HG03432 (cell line): ENCODE data around the gene MMEL1.
"Not testable (repeated sequence)": the region's sequence is repeated elsewhere in the genome, so short reads cannot be mapped to it uniquely, and the experiment has no call there.

Experiments
- ATAC-seq: cut with Tn5 transposase; IDR thresholded peaks from one replicate; pipeline ENCODE4 v1.9.1; 2021; ENCODE audit warnings: mild to moderate bottlenecking, moderate library complexity; ENCODE audit not compliant: unreplicated experiment

The MMEL1 gene

DNA sequence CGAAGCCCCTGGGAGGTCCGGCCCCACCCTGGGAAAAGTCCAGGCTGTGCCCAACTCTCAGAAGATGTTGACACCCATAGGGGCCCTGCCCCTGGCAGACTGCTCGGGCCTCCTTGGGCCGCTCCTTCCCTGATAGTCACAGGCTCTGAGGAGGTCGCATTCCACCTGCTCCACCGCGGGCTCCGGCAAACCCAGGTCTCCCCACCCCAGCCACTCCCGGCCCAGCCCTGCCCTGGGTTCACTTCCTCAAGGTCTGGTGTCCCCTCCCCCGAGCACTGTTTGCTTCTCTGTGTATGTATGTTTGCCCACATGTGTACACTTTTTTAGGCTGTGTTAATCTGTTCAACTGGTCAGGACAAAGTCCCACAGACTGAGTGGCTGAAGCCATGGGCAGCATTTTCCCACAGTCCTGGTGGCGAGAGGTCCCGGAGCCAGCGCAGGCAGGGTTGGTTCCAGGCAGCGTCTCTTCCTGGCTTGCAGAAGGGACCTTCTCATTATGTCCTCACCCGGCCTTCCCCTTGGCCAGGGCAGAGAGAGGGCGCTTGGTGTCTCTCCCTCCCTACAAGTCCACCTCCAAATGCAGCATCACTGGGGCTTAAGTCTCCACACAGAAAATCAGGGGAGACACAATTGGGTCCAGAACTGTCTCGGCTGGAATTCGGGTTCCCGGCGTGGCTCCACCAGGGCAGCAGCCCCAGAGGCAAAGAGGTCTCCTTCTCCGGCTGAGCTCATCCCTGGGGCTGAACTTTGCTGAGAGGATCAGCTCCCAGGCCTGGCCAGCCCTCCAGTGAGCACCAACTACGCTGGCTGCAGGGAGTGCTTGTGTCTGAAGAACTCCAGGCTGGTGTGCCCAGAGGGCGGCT is 56.8 kb downstream of the MMEL1 start:
- ATAC-seq: no peak

DNA sequence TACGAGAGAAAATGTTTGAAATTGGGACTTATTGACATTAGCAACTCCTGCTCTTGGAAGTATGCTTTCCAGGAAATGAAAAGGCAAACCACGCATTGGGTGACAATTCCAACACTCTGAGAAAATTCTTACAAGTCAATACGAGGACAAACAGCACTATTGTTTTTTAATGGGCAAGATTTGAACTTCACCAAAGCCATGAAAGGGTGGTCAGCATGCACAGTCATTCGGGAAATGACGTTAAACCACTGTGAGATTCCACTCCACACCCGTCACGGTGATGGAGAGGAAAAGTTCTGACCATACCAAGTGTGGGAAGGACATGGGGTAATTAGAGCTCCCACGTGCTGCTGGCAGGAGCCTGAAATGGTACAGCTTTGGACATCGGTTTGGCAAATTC is 58.5 kb downstream of the MMEL1 start:
- ATAC-seq: no peak

DNA sequence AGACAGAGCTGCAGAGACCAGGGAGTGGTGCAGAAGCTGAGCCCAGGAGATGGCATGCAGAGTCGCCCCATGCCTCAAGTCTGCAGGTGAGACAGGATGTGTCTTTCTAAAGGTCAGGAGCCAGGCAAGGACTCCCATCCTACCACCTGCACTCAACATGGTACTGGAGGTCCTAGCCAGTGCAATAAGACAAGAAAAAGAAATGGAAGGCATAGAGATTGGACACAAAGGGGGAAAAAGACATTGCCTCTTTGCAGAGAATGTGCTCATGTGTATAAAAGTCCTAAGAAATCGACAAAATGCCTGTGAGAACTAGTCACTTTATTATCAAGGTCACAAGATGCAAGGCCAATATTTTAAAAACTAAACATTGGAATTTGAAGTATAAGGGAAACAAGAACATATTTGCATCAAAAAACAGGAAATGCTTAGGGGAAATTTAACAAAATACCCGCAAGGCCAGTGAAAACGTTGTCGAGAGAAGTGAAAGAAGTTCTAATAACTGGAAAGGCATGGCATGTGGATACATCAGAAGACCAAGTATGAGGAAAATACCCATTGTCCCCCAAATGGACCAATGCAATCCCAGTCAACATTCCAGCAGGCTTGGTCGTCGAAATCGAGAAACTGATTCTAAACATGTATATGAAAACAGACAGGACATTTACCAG is 59.4 kb downstream of the MMEL1 start:
- no peak for ATAC-seq

DNA sequence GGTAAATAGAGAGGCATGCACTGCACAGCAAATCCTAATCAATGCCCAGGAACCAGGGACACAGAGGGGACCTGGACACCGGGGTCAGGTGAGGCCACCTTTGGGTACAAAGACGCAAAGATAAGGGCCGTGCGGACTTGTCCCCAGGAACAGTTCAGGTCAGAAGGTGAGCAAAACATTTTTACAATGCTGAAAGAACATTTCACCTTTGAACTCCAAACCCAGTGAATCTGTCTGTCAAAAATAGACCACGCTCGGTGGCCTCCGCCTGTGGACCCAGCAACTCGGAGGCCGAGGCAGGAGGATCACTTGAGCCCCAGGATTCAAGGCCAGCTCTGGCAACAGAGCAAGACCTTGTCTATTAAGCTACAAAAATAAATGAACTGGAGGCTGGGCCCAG is 61.5 kb downstream of the MMEL1 start:
- no peak for ATAC-seq

DNA sequence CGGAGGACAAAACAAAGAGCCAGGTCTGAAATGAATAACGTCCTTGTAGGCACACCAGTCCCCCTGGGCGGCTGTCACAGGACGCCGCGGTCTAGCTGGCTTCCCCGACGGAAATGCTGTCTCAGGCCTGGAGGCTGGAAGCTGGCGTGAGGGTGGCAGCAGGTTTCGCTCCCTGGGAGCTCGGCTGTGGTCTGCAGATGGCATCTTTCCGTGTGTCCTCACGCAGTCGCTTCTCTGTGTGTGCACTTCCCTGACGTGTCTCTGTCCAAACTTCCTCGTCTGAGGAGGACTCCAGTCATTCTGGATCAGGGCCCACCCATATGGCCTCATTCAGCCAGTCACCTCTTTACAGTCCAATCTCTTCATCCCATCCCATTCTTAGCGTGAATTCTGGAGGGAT is 62.5 kb downstream of the MMEL1 start:
- no peak for ATAC-seq

DNA sequence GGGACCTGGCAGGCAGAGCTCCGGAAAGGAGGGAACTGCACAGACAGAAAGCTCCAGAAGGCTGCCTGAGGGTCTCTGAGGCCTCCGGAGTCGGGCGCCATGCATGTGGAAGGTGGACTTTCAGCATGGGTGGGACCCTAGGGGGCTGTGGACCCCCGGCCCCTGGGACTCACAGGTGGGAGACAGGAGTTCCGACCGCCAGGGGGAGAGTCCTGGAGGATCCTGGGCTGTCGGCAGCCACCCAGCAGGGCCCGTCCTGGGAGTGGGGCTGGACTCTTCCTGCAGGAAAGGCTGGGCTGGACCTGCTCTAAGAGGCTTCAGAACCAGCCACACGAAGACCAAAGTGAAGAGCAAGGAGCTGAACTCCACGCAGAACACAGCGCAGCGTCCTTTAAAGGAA is 63.1 kb downstream of the MMEL1 start:
- ATAC-seq: not testable (repeated sequence)

DNA sequence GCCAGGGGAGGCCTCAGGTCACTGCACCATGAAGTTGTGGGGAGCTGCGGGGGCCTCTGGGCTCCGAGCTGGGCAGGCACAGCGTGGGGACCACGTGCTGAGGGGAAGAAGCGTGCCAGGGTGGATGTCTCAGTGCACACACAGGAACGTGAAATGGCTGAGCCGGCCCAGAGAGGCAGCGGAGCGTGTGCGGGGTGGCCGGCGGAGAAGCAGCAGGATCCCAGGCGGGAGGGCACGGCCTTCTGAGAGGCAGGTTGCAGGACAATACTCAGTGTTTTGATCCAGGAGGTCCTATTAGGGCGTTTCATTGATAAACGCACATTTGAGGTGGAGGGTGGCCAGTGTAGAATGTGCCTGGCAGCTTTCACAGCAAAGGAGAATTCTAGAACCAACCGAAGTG is 63.8 kb downstream of the MMEL1 start:
- no peak for ATAC-seq

DNA sequence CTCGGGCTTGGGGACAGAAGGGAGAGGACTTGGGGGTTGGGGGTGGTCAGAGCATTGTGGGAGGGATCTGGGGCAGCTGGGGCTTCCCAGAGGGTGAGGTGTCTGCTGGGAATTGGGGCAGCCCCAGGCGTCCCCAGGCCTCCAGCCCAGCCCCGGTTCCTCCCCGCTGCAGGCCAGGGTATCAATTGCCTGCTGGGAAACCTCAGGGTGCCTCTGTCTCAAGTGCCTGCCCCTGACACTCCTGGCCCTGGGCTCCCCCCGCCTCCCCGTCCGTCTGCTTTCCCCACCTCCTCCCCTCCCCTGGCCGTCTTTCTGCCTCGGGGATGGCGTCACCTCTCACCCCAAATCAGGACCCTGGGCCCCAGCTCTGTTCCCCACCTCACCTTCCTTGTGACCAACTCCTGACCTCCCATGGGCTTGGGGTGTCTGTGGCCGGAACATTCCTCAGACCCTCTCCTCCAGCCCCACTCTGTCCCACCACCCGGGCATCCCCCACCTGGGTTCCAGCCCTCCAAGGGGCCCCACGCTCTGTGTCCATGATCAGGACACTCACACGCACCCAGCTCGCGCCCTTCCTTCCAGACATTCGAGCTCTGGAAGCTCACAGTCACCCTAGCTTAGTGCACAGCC is 64.5 kb downstream of the MMEL1 start:
- ATAC-seq: not testable (repeated sequence)

DNA sequence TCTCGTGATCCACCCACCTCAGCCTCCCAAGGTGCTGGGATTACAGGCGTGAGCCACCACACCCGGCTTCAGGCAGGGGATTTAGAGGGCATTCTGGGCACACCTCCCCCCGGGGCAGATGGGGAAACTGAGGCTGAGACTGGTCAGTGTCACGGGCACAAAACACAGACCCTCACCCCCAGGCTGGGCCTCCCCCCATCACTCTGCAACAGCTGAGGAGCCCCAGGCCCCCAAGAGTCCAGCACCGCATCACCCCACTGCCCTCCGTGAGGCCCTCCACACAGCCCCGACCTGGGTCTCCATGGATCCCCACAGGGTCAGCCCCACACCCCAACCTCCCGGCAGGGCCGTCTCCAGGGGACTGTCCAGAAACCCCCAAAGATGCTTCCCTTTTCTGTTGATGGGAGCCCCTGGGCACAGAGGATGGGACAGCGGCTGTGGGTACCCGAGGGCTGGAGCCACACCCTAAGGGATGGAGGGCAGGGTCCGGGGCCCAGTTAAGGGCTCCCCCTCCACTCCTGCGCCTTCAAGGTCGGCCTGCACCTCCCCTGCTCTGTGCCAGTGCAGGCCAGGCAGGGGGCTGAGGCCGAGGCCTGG is 65.6 kb downstream of the MMEL1 start:
- no peak for ATAC-seq

DNA sequence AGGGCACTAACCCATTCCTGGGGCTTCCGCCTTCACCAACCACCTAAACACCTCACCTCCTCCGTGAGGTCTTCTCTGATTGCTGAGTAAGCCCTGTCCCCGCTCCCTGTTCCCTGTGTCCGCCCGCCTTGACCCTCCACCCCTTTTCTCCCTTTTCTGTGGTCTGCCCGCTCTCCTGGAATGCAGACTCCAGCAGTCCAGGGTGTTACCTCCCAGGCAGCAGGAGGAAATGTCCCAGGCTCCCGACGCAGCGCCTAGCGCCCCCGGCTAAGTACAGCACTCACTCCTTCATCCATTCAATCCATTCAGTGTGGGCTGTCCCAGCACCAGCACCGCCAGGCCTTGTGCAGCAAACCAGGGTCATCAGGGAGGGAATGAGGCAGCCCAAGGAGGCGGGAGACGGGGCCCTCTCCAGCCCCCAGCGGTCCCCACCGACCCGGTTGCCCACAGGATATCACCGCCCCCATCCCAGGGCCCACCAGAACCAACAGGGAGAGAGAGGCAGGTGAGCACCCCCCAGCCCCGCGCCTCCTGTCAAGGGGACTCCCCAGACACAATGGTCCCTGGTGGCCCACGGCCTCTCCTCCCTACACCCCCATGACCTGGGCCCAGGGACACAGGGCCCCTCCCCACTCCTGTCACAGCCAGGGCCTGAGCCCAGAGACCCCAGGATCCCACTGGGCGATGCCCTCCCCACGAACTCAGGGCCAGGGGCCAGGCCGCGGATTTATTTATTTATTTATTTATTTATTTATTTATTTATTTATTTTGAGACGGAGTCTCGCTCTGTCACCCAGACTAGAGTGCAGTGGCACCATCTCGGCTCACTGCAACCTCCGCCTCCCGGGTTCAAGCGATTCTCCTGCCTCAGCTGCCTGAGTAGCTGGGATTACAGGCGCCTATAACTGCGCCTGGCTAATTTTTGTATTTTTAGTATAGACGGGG is 66.4 kb downstream of the MMEL1 start:
- ATAC-seq: no peak

DNA sequence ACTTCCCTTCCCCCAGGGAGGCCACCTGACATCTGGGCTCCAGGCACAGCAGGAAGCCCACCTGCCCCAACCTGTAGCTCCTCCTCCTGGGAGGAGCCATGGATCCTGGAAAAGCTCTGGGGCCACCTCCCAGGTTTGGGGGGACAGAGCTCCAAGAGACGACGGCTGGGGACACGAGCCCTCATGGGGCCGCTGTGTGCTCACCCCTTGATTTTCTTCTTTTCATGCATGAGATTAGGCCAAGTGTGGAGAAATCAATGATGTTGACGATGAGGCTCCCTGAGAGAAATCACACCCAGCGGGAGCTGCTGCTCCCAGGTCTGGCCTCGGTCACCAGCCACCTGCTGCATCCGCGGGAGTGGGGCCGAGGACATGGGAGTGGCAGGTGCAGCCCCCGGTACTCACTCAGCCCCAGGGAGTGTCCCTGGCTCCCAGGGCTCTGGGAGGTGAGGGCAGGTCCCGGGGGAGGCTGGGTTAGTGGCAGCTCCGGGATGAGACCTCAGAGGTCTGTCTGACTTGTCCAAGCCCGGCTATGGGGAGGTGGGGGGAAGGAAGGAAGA is 67.9 kb downstream of the MMEL1 start:
- ATAC-seq: no peak

DNA sequence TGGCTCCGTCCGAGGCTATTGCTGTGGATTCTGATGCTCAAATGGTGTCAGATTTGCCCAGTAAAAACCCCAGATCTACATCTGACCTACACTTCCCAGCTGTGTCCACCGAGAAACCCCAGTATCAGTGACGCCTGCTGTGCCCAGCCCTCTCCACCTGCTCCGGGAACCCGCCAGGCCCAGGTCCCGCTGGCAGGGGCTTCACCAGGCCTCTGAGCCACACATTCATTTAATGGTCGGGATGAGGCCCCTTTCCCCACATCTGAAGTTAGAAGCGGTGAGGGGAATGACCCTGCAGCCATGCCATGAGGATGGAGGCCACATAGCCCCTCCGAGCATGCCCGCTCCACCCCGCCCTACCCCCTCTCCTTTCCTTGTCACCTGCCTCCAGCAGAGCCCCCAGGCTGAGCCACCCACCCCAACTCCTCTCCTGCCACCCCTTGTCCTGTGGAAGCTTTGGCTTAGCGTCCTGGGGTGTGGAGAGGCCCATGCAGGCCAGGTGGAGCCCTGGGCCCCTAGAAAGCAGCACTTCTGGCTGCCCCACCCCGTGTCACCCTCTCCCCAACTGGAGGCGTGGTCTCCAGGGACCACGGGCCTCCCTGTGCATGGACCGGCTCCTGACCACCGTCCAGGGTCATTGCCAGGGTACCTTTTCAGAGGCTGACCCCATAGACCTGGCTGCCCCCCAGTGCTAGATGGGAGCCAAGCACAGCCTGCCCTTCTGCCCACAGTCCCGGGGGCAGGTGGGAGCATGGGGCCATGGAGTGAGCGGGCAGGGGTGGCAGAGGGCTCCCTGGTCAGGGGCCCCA is 68.6 kb downstream of the MMEL1 start:
- no peak for ATAC-seq

DNA sequence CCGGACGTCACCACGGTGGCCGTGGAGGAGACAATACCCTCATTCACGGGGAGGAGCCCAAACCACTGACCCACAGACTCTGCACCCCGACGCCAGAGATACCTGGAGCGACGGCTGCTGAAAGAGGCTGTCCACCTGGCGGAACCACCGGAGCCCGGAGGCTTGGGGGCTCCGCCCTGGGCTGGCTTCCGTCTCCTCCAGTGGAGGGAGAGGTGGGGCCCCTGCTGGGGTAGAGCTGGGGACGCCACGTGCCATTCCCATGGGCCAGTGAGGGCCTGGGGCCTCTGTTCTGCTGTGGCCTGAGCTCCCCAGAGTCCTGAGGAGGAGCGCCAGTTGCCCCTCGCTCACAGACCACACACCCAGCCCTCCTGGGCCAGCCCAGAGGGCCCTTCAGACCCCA is 69.6 kb downstream of the MMEL1 start:
- ATAC-seq: no peak

DNA sequence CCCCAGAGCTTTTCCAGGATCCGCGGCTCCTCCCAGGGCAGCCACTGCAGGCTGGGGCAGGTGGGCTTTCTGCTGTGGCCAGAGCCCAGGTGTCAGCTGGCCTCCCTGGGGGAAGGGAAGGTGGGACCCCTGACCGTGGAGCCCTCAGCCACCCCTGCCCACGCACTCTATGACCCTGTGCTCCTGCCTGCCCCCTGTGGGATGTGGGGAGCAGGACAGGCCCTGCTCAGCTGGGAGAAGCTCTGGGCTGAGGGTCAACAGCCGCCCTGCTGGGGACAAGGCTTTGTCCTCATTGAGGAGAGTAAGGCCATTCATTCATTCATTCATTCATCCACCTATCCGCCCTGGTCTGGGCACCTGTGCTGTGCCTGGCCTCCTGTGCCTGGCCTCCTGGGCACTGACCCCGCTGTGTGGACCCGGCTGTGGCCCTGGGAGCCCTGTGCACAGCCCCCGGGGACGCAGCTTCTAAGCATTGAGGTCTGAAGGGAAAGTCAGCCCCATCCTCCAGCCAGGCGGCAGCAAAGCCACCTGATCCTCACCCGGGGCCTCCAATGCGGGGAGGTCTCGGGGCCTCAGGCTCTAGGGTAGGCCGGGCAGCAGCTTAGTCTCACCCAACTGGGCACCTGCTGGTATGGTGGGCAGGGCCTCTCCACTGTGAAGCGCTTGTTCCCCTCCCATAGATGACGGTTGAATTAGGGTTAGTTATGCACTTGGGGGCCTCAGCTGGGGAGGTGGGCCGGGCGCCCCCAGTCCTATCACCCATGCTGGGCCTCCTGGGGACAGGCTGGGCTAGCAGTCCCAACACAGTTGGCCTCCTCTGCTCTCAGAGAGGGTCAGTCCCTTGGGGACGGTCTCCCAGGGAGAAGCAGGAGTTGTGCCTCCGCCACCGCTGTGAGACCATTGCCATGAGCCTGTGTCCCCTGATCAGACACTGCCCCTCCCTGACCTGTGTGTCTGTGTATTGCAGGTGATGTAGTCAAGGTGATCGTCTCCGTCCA is 70.6 kb downstream of the MMEL1 start:
- ATAC-seq: no peak

DNA sequence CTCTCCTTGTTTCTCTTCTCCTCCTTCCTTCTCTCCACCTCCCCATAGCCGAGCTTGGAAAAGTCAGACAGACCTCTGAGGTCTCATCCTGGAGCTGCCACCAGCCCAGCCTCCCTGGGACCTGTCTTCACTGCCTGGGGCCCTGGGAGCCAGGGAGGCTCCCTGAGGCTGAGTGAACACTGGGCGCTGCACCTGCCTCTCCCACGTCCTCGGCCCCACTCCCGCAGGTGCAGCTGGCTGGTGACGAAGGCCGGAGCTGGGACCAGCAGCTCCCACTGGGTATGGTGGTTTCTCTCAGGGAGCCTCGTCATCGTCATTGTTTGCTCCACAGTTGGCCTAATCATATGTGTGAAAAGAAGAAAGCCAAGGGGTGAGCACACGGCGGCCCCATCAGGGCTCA is 71.4 kb downstream of the MMEL1 start:
- ATAC-seq: no peak

DNA sequence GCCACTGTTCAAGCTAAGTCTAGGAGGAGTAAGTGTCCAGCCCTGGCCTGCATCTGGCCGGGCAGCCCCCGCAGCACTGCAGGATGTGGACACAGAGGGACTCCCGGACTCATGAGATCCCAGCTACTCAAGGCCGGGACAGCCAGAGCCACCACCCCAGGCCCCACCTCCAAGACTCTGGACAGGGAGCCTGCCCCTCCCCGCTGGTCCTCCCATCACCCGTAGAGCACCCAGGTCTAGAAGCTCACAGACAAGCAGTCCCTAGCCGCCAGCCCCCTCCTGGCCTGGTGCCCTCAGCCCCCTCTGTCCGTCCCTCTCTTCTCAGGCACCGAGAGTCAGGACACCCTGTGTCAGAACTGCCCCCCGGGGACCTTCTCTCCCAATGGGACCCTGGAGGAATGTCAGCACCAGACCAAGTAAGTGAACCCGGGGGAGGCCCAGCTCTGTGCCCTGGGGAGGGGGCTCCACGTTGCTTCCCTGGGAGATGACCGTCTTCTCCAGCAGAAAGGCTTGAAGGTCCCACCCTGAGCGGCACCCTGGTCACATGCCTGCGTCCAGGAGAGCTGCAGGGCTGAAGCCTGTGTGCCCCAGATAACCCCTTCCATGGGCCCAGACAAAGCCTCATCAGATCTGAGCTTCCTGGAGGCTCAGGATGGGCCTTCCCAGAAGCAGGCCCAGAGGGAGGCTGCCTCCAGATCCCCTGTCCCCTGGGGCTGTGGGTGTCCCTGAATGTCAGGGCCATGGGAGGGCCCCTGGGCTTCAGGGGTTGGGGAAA is 72.3 kb downstream of the MMEL1 start:
- no peak for ATAC-seq

DNA sequence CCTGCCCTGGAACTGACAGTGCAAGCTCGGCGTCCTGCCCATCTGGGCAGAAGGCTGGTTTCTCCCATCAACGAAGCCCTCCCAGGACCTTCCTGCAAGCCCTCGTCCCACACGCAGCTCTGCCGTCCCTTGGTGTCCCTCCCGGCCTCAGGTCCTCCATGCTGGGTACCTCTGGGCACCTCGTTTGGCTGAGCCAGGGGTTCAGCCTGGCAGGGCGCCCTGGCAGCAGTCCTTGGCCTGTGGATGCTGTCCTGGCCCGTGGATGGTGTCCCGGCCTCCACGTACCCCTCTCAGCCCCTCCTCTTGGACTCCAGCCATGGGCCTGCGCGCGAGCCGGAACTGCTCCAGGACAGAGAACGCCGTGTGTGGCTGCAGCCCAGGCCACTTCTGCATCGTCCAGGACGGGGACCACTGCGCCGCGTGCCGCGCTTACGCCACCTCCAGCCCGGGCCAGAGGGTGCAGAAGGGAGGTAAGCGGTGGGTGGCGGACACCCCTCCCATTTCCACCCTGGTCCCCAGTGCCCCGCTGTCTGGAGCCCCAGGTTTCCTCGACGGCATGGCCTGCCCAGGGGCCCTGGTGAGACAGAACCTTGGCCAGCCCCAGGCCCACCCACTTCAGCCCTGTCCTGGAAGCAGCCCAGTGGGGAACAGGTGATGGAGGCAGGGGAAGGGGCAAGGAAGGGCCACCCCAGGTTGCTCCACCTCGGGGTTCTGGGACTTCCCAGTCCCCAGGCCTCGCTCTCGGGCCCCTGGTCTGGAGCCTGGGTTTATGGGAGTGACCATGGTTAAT is 73.1 kb downstream of the MMEL1 start:
- ATAC-seq: no peak
